ENCODE results near the gene ELFN2.
"Not testable (repeated sequence)": the region's sequence is repeated elsewhere in the genome, so short reads cannot be mapped to it uniquely, and the experiment has no call there.

Gene ELFN2

DNA sequence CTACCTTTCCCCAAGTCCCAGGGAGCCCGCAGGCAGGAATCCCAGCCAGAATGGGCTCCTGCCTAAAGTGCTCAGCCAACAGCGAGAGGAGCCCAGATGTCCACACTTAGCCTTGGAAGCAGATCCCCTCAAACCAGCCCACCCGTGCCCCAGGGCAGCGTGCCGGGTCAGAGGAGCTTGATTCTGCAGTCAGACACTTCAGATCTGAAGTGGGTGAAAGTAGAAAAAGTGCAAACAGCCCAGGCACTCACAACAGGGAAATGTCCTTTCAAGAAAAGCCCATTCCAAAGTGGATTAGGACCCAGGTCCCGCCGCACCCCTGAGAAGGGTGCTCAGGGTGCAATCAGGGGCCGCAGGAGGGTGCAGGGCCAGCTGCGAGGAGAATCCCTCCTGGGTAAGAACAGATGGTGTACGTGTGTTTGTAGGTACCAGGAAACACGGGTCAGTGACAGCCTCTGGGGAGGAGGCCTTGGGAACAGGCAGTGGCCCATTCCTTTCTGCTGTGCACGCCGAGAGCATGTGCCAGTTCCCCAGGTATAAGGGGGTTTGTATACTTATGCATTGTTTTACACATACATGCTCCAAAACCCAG lies 17.7 kb downstream of the ELFN2 start:
- no peak for DNase-seq (ENCODE audit: low spot score)

GRCh38 chr22:37409031-37409430 lies 18.2 kb downstream of the ELFN2 start:
- DNase-seq (ENCODE audit: low spot score), result no peak

GRCh38 chr22:37407856-37408255 lies 19.4 kb downstream of the ELFN2 start:
- no peak for DNase-seq (ENCODE audit: low spot score)

DNA sequence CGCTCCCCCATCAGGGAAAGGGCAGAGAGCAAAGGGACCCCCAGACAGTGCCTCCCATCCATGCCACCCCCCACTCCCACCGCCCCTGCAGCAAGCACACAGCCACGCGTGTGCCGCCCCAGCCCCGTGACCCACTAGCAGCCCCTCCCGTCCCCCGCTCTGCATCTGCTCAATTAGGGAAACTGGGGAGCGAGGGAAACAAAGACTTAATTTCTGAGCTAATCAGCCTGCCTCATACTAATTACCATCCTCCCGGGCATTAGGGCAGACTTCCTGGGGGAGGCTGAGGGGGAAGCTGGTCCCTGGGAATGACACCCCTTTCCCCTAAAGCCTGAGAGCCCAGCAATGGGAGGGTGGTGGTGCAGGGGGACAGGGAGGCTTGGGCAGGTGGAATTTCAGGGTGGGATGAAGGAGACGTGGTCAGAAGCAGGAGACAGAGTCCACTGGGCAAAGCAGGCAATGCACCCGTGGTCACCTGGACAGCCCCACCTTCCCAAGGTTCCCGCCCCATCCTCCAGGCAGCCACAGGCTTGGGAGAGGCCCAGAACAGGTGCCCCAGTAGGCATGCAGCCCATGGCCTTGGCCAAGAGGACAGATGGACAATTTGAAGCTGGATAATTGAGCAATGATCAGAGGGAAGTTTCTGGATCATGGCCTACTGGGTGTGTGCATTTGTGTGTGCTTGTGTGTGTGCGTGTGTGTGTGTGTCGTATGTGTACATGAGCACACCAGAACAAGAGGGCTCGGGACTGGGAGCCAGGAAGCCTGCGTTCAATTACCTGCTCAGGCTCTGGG lies 20.6 kb downstream of the ELFN2 start:
- no peak for DNase-seq (ENCODE audit: low spot score)

DNA sequence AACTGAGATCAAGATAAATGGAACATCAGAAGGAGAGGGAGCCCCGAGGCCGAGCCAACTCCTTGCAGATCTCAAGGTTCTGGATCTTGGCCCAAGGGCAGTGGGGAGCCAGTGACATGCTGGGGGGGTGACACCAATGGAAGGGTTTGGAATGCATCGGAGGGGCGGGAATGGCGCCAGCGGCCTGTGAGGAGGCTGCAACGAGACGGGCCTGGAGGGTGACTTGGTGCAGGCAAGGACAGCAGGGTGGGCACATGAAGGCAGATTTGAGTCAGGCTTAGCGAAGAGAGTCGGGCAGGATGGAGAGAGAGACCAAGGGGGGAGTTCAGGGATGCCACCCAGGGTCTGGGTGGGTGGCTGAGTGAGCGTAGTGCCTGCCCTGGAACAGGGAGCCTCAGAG lies 23.2 kb downstream of the ELFN2 start:
- no peak for DNase-seq (ENCODE audit: low spot score)

- no peak for DNase-seq (ENCODE audit: low spot score)
Observed at GRCh38 chr22:37403267-37403960, 23.9 kb downstream of the ELFN2 start.

GRCh38 chr22:37402184-37402506 lies 25.1 kb downstream of the ELFN2 start:
- DNase-seq (ENCODE audit: low spot score), result no peak

DNA sequence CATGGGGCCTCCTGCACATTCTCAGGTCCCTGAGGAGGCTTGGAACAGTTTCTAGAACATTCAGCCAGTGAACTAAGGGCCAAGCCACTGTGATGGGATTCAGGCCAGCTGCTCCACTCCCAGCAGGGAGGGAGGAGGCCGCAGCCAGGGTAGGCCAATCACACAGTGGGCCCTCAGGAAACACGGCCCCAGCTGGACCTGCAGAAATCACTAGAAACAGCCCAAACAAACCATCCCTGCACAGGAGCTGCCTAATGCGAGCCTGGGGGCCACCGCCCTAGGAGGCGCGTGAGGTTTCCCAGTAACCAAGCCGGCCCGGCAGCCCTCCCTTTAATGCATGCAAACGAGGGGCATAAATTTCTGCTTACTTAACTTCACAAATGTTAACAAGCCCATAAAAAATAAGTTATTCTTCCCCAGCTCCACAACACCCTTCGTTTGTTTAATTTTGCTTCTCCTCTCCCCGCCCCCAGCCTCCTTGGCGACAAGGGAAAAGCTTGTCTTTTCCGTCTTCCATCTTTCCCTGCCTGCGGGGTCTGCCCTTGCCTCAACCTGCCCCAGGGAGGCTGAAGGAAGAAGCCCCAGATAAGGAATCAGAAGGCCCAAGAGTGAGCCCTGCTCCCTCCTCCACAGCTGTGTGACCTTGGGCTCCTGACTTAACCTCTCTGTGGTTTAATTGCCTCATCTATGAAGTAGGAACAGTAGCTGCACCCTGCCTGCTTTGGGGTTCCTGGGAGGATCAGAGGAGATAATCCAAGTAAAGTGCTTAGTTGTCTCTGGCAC lies 25.7 kb downstream of the ELFN2 start:
- no peak for DNase-seq (ENCODE audit: low spot score)

DNA sequence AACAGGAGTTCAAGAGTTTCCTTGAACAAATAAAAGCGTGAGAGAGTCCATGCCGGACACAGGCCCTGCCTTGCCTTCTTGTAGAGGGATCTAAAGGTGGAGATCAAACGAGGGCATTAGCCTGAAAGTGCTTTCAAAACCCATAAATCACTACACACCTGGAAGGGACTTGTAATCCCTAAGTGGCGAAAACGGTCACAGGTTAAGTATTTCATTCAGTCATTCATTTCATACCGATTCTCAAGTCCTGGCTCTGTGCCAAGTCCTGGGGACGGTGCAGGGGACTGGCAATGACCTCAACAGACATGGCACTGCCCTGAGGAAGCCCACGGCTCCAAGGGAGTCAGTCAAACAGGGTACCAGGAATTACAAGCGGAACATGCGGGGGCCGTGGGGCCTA lies 26.6 kb downstream of the ELFN2 start:
- DNase-seq (ENCODE audit: low spot score), result no peak

GRCh38 chr22:37399457-37399856 lies 27.8 kb downstream of the ELFN2 start:
- DNase-seq (ENCODE audit: low spot score), result not testable (repeated sequence)

- no peak for DNase-seq (ENCODE audit: low spot score)
Observed at GRCh38 chr22:37397226-37397625, 30.1 kb downstream of the ELFN2 start.

DNA sequence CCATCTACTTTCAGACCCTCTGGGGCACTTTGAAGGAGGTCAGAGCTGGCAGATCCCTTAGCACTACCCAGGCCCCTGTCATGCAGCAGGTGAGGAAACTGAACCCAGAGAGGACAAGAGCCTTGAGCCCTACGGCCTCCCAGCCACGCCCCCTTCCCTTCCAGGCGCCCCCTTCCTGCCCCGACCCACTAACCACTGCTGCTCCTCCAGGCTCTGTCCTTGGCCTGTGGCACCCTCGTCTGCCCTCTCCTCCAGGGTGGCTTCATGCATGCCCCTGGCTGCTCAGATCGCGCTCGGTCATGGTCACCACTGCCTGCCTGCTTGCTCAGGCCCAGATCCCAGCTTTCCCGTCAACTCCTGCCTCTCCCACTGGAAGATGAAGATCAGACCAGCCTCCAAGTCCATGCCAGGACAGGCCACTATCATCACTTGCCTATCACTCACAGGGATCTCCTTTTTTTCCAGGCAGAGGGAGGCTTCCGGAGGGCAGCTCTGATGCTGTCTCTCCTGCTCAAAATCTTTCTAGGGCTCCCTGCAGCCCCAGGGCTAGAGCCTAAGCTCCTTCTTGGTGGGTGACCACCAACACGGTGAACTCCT lies 30.7 kb downstream of the ELFN2 start:
- no peak for DNase-seq (ENCODE audit: low spot score)

GRCh38 chr22:37394341-37394740 lies 32.9 kb downstream of the ELFN2 start:
- DNase-seq (ENCODE audit: low spot score), result no peak

- DNase-seq (ENCODE audit: low spot score), result no peak
Observed at GRCh38 chr22:37393746-37394145, 33.5 kb downstream of the ELFN2 start.

GRCh38 chr22:37392721-37393328 lies 34.5 kb downstream of the ELFN2 start:
- DNase-seq (ENCODE audit: low spot score), result no peak

- DNase-seq (ENCODE audit: low spot score), result no peak
Observed at GRCh38 chr22:37391702-37392101, 35.6 kb downstream of the ELFN2 start.

- DNase-seq (ENCODE audit: low spot score), result no peak
Observed at GRCh38 chr22:37390075-37390474, 37.2 kb downstream of the ELFN2 start.

GRCh38 chr22:37388538-37388937 lies 38.7 kb downstream of the ELFN2 start:
- no peak for DNase-seq (ENCODE audit: low spot score)

GRCh38 chr22:37387793-37388192 lies 39.5 kb downstream of the ELFN2 start:
- no peak for DNase-seq (ENCODE audit: low spot score)

DNA sequence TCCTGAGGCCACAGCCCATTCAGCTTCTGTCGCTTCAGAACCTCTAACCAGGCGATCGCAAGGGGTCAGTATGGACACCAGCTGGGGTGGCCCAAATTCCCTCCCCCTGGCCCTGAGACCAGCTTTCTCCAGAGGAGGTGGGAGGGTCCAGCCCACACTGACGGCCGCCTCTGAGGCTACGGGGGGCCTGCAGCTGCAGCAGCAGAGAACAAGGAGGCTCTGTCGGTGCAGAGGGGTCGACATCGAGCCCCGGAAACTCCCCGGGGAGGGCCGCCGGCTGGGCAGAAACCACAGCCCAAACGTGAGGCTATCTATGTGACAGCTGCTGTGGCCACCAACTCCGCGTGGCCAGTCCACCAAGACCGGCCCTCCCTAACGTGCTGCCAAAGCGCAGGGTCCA lies 40.8 kb downstream of the ELFN2 start:
- DNase-seq (ENCODE audit: low spot score), result no peak

- no peak for DNase-seq (ENCODE audit: low spot score)
Observed at GRCh38 chr22:37384691-37385090, 42.6 kb downstream of the ELFN2 start.

DNA sequence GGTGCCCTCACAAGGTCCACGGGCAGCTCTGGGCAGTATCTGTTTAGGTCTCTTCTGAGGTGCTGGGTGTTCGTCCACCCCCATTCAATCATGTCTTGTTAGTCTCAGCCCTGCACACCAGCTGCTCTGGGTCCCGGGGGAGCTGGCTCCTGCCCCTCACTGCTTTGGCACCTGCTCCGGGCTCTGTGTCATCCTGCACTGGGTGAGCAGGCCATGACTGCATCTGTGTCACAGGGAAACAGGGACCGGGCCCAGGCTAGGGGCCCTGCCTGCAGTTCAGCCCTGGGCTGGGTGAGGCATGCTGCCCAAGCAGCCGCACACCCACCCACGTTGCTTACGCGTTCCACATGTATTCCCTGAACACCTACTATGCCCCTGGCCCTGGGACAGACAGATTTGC lies 43.9 kb downstream of the ELFN2 start:
- DNase-seq (ENCODE audit: low spot score), result no peak

Data from AG08395 (cell line).